EH (cell line): Measurements from ENCODE around the gene KCNQ1.

Experiments
- DNase-seq: peaks from one replicate; pipeline ENCODE4 v3.0.0-alpha.2; 2015; ENCODE audit warnings: low read depth

Gene KCNQ1

DNA sequence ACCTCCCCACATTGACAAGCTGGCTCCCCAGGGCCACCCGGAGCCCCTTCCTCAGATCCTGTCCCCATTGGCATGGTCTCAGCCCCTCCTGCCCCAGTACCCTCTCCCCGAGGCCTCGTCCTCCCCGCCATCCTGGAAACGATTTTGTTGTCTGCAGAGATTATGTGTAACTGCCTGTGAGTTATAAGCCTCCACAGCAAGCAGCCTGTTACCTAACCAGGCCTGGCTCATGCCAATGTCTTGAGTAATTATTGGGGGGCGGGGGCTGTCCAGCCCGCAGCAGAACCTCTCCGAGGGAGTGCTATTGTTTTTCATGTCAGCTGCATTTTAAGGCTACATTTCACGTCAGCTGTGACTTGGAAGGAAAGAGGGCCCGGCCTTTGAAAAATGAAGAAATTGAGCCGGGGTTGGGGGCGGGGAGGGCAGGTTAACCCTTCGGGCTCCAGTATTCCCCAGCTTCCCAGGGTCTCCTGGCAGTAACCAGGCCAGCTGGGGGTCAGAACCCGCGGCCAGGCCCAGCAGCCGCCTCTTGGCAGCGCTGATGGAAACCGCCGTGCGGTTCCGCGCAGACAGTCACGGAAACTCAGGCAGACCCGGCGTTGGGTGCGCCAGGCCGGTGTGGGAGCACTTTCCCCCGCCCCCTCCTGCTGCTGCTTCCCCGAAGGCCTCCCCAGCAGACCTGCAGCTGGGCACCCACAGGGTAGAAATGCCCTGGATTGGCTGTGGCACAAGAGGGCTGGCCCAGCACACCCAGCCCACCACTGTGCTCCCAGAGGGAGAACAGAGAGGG lies 381.3 kb downstream of the KCNQ1 start:
- peak; percentile 97 for DNase-seq

DNA sequence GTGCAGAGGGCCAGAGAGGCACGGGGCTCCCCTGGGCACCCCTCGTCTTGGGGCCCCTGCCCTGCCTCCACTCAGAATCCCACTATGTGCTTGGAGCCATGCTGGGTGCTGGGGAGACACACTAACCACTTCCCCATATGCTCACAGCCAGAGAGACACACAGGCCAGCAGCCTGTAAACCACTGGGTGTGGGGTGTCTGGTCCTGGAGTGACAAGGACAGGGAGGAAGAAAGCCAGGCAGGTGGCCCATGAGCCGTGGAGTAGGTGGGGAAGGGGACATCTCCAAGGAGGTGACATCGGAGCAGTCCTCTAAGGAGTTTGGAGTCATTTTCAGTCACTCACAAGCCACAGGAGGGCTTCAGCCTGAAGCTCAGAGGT lies 381.9 kb downstream of the KCNQ1 start:
- DNase-seq: no peak

DNA sequence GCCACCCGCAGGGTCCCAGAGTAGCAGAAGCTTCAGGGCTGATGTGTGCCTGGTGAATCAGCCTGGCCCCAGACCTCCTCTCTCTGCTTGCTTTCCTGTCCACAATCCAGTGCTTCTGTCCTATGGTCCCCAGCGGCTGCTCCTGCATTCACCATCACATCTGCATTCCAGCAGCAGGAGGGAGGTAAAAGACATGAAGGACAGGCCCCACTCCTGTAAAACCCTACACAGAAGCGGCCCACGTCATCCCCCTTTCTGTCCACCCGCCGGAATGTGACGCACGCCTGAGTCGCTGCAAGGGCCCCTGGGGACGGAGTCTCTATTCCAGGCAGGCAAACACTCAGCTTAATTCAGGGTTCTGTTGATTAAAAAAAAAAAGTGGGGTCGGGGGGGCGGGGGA lies 382.4 kb downstream of the KCNQ1 start:
- peak; percentile 20 for DNase-seq

GRCh38 chr11:2827792-2828191 lies 383.0 kb downstream of the KCNQ1 start:
- no peak for DNase-seq

- no peak for DNase-seq
Observed at GRCh38 chr11:2828585-2829330, 383.9 kb downstream of the KCNQ1 start.

- no peak for DNase-seq
Observed at GRCh38 chr11:2830030-2830812, 385.4 kb downstream of the KCNQ1 start.

- no peak for DNase-seq
Observed at GRCh38 chr11:2830886-2831285, 386.1 kb downstream of the KCNQ1 start.

DNA sequence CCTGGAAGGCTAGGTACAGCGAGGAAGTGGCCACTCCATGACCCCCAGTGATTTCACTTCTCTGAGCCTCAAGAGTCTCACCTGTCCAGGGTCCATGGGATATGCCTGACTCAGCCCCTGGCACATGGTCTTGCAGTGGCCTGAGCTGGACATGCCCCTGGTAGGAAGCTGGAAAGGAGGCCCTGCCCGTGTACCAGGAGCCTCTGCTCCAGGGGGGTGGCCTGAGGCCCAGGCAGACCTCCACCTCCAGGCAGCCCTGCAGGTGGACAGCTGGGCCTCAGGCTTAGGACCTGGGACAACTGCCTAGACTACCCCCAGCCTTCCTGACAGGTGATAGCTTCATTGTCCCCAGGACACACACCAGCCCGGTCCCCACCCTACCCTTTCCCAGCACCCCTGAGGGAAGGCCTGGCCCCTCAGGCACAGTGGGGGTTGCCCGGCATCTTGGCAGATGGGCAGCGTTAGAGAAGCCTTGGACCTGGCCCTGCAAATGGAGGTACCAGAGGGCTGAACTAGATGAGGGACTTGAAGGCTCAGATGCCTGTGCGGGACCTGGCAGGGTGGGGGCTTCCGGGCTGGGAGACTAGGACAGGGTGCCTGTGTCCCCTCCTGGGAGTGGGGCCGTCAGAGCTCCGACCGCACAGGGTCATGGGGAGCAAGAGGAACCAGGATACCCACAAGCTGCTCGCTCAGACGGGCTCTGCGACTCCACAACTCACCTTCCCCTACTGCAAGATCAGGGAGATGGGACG lies 387.1 kb downstream of the KCNQ1 start:
- DNase-seq: no peak

GRCh38 chr11:2832533-2833020 lies 387.8 kb downstream of the KCNQ1 start:
- no peak for DNase-seq

DNA sequence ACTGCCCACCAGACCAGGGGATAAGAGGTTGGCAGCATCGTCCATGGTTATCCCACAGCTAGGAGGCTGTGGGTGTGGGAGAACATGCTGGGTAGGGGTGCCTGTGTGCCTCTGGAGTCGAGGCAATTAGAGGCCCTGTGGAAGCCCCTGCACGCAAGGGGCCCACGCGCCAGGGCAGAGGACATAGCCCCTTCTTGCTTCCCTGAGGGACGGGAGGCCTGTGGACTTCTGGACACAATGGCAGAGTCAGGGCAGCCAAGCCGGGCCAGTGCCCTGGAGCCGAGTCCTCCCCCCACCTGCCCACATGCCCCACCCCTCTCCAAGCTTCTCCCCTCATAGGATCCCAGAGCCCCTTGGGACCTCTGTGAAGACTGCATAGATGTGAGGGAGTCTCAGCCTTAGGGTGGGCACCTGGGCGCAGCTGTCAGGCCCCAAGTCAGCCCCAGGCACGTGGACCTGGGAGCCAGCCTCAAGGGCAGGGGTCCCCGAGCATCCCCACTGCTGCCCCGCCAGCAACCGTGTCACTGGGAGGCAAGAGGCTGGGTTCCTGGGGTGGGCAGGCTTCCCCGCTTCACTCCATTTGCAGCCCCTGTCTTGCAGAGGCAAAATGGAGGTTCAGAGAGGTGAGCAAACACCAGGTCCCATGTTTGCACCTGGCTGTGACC lies 388.4 kb downstream of the KCNQ1 start:
- no peak for DNase-seq

DNA sequence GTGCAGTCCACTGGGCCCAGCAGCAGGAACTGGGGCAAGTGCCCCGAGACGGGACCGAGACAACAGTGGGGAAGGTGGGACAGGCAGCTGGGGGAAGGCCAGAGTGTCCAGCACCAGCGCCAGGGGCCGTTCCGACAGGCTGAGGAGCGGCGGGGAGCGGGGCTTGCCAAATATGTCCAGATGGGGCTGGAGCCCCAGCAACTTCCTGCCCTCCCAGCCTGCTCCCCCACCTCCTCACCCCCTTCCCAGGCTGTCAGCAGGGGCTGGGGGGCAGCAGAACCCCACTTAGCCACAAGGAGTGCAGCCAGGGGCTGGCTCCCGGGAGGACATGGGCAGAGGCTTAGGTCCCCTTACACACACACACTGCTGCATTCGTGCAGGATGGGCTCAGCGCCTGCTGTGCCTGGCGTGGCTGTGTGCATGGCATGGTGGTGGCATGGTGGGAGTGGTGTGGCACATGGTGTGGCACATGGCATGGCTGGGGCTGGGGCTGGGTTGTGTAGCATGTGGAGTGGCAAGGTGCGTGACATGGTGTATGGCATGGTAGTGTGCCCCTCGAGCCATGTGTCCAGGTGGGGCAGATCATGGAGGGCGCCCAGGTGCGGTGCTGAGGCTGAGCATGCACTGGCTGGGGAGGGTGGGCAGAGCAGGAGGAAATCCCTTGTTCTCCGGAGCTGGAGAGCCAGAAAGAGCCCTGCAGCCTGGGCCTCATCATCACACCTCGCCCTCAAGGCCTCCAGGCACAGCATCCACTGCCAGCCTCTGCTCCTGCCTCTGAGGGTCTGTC lies 389.1 kb downstream of the KCNQ1 start:
- DNase-seq: no peak

GRCh38 chr11:2834503-2835273 lies 389.9 kb downstream of the KCNQ1 start:
- no peak for DNase-seq

- DNase-seq: no peak
Observed at GRCh38 chr11:2835296-2835695, 390.5 kb downstream of the KCNQ1 start.

DNA sequence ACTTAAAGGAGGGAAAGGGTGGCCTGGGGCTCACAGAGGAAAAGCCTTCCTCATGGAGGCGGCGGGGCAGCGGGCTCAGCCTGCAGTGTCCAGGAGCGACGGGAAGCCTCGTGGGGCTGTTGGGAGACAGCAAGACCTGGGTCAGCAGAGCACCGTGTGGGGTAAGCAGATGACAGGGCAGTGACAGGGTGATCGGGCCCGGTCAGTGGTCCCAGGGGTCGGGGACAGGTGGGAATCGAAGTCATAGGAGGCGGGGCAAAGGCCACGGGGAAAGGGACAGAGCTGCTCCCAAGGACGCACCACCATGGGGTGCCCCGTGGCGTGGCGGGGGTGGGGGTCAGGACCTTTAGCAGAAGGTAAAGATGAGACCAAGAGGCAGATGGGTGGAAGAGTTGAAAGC lies 390.9 kb downstream of the KCNQ1 start:
- no peak for DNase-seq

DNA sequence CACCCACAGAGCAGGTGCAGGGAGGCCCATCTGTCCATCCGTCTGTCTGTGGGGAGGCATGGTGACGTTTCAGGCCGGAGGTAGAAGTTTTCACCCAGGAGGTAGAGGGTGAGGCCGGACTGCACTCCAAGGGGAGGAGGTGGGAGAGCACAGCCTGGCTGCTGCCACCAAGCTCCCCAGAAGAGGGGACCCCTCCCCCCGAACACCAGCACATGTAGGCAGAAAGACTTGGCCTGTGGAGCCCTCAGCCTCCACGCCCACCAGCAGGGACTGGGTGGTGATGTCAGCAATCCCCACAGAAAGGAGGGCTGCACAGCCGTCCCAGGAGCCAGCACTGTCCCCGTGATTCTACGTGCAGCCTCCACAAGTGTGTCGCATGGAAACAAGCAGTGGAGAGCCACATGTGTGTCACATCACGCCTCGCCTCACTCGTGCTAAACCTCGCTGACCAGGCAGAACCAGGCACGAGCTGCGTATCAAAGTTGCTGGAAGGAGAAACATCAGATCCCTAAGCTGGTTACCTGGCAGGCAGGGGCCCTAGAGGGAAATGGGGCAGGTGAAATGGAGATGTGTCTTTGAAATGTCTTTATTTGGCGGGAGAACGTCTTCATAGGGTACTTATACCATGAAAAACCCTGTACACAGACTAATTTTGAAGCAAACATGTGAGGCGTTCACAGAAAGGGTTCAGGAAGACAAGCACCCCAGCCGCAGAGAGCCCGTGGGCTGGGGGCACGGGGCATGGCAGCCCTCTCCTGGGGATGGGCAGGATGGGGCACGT lies 391.7 kb downstream of the KCNQ1 start:
- DNase-seq: no peak

- peak; percentile 73 for DNase-seq
Observed at GRCh38 chr11:2837096-2837601, 392.3 kb downstream of the KCNQ1 start.

GRCh38 chr11:2837651-2838050 lies 392.8 kb downstream of the KCNQ1 start:
- no peak for DNase-seq

GRCh38 chr11:2838091-2838490 lies 393.3 kb downstream of the KCNQ1 start:
- no peak for DNase-seq
